Fibroblast of mammary gland (primary cell): Measurements from ENCODE around the gene BBOX1.
A peak's percentile ranks its signal among the peaks of the same experiment; 100 is the strongest.

Experiments
- DNase-seq: peaks from one replicate; pipeline ENCODE4 v3.0.0-alpha.2; 2010; ENCODE audit warnings: low read depth
- H3K4me3 ChIP-seq: 2 replicates; pipeline ENCODE4 v1.5.1; 2011; ENCODE audit warnings: low read depth, mild to moderate bottlenecking, low read length, moderate library complexity; ENCODE audit not compliant: control insufficient read depth
- TF ChIP-seq, protein P1 (sequence below): conservative IDR thresholded peaks from 2 replicates; pipeline ENCODE4 v1.5.1; 2011; ENCODE audit warnings: low read depth, low read length, inconsistent platforms; ENCODE audit not compliant: control insufficient read depth, insufficient read depth

Gene BBOX1

GRCh38 chr11:27118949-27119348 is 78.3 kb downstream of the BBOX1 start:
- no peak overlapping the region for H3K4me3 ChIP-seq
- no peak for DNase-seq
- TF ChIP-seq, protein P1, sequence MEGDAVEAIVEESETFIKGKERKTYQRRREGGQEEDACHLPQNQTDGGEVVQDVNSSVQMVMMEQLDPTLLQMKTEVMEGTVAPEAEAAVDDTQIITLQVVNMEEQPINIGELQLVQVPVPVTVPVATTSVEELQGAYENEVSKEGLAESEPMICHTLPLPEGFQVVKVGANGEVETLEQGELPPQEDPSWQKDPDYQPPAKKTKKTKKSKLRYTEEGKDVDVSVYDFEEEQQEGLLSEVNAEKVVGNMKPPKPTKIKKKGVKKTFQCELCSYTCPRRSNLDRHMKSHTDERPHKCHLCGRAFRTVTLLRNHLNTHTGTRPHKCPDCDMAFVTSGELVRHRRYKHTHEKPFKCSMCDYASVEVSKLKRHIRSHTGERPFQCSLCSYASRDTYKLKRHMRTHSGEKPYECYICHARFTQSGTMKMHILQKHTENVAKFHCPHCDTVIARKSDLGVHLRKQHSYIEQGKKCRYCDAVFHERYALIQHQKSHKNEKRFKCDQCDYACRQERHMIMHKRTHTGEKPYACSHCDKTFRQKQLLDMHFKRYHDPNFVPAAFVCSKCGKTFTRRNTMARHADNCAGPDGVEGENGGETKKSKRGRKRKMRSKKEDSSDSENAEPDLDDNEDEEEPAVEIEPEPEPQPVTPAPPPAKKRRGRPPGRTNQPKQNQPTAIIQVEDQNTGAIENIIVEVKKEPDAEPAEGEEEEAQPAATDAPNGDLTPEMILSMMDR: no peak

GRCh38 chr11:27119396-27119795 is 78.8 kb downstream of the BBOX1 start:
- TF ChIP-seq, protein P1: no peak
- DNase-seq: no peak
- H3K4me3 ChIP-seq: no peak overlapping the region

- TF ChIP-seq, protein P1: no peak
- peak; percentile 89 for DNase-seq
- H3K4me3 ChIP-seq: no peak overlapping the region
These were observed 79.6 kb downstream of the BBOX1 start for GRCh38 chr11:27120211-27120610.

- peak; percentile 7 for DNase-seq
- H3K4me3 ChIP-seq: no peak overlapping the region
- TF ChIP-seq, protein P1: no peak
These were observed 81.4 kb downstream of the BBOX1 start for GRCh38 chr11:27122001-27122400.

DNA sequence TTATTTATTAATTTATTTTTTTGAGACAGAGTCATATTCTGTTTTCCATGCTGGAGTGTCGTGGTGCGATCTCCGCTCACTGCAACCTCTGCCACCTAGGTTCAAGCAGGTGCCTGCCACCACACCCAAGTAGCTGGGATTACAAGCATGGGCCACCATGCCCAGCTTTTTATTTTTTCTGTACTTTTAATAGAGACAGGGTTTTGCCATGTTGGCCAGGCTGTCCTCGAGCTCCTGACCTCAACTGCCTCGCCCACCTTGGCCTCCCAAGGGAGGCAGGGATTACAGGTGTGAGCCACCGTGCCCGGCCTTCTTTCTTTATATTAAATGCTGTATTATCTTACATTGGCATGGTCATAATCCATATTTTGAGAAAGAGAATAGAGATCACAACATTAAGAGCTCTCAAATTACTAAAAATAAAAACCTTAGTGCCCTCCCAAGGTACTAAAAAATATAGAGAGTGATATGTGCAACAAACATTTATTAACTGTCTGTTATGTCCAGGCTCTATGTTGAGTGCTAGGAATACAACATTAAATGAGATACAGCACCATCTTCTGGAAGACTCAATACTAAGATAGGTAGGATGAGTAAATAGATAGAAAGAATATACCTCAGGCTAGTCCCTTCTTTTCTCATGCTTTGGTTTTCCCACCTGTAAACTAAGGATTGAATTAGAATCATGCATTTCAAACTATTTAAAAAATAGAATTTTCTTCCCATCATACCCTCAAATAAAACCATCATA is 84.1 kb downstream of the BBOX1 start:
- TF ChIP-seq, protein P1: peak; percentile 46
- no peak overlapping the region for H3K4me3 ChIP-seq
- DNase-seq: peak; percentile 63

DNA sequence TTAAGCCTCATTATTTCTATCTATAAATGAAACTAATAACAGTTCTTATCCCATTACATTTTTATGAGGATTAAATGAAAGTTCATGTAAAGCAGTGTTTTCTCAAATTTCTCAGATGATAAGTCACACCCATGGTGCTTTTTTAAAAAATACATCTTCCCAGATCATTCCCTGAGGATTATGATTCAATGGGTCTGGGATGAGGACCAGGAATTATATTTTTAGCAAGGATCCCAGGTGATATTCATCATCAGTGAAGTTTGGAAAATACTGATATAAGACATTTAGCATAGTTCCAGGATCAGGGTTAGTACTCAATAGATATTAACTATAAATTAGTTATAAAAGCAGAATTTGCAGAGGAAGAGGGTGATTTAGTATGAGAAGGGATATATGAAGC is 89.1 kb downstream of the BBOX1 start:
- TF ChIP-seq, protein P1: no peak
- DNase-seq: peak; percentile 24
- H3K4me3 ChIP-seq: no peak overlapping the region
